Retina (tissue), 1 donor: Measurements from ENCODE around the gene LRRC1.
A peak's percentile ranks its signal among the peaks of the same experiment; 100 is the strongest.

Source experiments
- DNase-seq: peaks from one replicate; pipeline ENCODE4 v3.0.0-alpha.2; 2016

LRRC1 gene

GRCh38 chr6:53851561-53851960 lies 56.8 kb downstream of the LRRC1 start:
- no peak for DNase-seq

GRCh38 chr6:53852805-53853204 lies 58.0 kb downstream of the LRRC1 start:
- DNase-seq: no peak

GRCh38 chr6:53854843-53855567 lies 60.2 kb downstream of the LRRC1 start:
- no peak for DNase-seq

- DNase-seq: no peak
Observed at GRCh38 chr6:53855940-53856339, 61.1 kb downstream of the LRRC1 start.

- no peak for DNase-seq
Observed at GRCh38 chr6:53857318-53858094, 62.7 kb downstream of the LRRC1 start.

DNA sequence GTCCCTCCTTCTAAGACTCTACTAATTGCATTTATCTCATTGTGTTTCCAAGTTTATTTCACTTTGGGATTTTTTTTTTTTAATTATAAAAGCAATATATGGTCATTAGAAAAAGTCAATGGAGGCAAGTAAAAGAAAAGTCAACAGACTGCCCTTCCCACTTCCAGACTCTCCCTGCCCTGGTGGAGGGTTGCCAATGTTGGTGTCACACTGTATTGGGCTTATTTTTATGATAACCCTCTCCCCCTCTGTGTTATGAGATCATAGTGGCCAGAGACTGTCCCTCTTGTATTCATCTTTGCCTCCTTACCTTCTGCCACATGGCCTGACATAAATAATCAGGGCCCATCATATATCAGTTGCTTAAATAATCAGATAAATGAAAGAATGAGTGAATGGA lies 63.4 kb downstream of the LRRC1 start:
- DNase-seq: no peak

- DNase-seq: no peak
Observed at GRCh38 chr6:53858913-53859312, 64.1 kb downstream of the LRRC1 start.

DNA sequence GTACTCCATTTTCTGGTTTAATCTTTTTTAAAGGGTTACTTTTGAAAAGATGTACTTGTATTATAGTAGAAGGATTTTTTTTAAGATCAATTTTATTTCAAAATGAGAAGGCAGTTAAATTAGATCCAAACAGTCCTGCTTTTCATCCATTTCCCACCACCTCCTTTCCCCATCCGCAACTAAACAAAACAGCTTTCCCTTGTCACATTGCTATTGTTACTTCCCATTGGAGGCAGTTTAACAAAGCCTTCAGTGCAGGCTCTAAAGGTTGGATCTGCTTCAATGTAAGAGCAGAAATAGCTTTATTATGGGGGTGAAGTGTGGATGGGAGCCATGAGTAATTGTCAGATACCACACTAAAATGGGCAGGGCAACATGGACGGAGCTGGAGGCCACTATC lies 65.7 kb downstream of the LRRC1 start:
- DNase-seq: no peak

DNA sequence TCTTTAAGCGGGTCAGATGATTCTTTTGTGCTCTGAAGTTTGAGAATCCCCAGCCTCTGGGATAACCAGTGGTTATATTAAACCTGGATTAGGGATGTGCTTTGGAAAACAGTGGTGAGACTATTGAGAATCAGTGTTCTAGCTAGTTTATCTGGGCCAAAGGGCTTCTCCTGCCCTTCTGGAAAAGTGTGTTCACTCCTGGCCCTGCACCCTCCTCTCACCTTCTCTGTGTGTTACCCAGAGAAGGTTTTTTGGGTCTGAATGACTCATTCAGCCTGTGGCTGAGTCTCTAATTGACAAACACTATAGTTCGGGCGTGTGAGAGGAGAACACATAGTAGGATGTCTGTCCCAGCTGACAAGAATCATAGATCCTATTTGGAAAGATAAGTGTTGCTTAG lies 66.7 kb downstream of the LRRC1 start:
- no peak for DNase-seq

DNA sequence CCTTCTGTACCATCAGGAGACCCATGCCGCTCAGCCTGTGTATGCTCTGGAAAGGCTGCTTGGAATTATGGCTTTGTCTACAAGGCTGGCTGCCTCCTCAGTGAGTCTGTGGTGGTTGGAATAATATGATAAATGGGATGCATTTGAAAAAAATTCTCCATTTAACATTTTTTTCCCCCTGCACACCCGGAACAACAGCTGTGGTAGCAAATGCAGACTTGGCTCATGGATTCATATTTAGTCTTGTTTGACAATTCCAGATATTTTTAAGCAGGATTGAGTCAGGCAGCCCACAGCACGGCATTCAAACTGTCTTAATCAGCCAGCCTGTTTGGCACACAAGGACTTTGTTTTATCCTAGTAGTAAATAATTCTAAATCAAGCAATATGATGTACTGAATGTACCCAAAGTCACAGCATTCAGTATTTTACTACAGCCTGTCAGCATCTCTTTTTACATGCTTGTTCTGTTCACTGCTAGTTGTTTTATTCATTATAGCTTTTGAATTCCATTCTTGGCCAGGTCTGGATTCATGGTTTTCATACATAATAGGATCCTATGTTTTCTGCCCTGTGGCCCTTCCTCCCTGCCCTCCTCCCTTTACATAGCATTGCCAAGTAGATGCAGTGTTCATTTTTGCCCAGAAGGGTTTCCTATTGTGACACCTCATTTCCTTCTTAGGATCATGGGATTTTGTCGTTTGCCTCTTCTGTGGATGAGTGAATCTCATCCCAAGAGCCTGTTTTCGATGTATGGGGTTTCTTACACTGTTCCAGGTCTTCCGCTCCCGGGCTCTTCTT lies 68.1 kb downstream of the LRRC1 start:
- DNase-seq: no peak

DNA sequence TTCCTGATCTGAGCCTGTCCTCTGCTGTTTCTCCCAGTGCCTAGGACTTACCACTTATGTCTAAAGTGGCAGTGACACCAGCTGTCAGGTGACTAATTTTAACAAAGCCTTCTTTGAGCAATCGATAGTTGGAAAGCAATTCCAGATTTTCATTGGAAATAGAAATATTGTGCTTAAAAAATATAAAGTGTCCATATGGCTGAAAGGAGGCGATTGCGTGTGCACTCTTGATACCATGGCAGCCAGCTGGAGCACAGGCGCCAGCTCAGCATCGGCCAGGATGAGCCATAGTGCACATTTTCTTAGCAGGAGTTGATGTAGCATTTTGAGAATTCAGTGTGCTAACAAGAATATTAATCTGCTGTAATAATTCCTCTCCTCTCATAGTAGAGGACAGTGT lies 70.0 kb downstream of the LRRC1 start:
- no peak for DNase-seq

GRCh38 chr6:53866226-53866625 lies 71.4 kb downstream of the LRRC1 start:
- DNase-seq: no peak

- peak; percentile 13 for DNase-seq
Observed at GRCh38 chr6:53868626-53869025, 73.8 kb downstream of the LRRC1 start.

DNA sequence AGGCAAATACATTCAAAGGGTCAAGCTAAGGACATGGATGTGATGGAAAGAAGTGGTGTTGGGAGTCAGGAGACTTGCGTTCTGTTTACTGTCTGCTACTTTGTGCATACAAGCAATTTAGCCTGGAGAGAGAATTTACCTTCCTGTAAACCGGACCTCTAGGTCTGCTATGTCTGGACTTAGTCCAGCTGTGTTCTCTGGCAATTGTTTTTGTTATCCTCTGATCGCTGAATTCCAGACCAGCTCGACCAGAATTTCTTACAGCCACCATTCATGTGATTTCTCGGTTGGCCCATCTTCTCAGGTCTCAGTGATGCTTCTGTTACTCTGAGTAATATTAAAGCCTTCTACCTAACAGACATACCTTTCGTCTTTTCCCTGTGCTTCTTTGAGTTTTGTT lies 75.2 kb downstream of the LRRC1 start:
- DNase-seq: no peak

DNA sequence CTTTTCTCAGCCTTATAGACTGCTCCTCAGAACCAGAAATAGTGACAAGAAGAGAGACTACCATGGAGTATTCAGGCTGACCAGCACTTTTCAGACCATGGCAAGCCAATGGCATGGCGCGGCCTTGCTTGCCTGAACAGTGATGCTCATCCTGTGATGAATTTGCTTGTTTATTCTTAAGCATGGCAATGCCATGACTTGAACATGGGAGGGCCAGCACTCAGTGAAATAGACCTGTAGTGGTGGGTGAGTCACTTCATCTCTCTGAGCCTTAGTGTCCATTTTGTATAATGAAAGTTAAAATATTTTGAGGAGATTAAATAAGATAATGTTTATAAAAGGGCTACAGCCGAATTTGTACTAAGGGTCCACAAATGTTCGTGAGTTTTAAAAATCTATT lies 79.1 kb downstream of the LRRC1 start:
- no peak for DNase-seq

DNA sequence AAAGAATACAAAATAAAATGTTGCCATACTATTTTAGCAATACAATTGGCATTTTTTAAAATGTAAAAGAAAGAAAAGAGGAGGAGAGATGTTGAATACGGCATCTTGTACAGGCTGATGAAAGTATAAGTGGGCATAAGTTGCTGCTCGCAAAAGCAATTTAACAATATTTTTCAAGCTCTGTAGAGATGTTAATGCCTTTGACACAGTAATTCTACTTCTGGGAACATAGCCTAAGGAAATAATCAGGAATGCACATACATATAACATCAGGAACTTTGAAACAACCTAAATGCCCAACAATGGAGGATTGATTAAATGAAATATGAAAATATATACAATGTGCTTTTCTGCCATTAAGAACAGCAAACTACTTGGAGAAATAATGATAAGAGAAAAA lies 80.2 kb downstream of the LRRC1 start:
- DNase-seq: no peak

GRCh38 chr6:53877151-53877550 lies 82.3 kb downstream of the LRRC1 start:
- DNase-seq: no peak

GRCh38 chr6:53878808-53879207 lies 84.0 kb downstream of the LRRC1 start:
- DNase-seq: no peak

- DNase-seq: no peak
Observed at GRCh38 chr6:53879608-53880007, 84.8 kb downstream of the LRRC1 start.

DNA sequence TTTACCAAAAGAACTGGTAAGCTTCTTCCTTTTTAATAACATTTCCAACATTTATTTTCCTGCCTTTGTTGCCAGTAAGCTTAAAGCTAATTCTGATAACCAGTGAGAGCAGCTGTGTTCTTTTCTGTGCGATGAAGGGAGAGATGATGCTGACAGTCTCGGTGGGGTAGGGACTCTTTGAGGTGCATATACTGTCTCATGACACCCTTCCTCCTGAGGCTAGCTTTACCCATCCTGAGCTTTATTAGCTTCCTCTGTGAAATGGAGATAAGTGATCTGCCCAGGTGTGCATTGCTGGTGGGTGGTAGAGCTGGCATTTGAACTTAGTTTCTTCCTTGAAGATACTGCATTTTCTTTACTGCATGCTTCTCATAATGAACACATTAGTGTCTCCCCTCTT lies 92.5 kb downstream of the LRRC1 start:
- no peak for DNase-seq

- no peak for DNase-seq
Observed at GRCh38 chr6:53888931-53889330, 94.1 kb downstream of the LRRC1 start.

- DNase-seq: no peak
Observed at GRCh38 chr6:53889365-53889764, 94.6 kb downstream of the LRRC1 start.

- no peak for DNase-seq
Observed at GRCh38 chr6:53892707-53893106, 97.9 kb downstream of the LRRC1 start.

GRCh38 chr6:53894091-53894490 lies 99.3 kb downstream of the LRRC1 start:
- no peak for DNase-seq
